ENCODE results near the gene SCMH1. TPM values are rescaled to one million over a fixed set of nuclear protein-coding genes. Genes with fewer than 3 reads are reported as not detected.

The SCMH1 gene
- total RNA-seq, 4 donors from 2014 or later = 30.6 to 72.9 (median 36.3) TPM

- Histone ChIP-seq H3K27ac (peak within 1 kb of the TSS; percentile 73 to 96 (median 93)), H3K4me1 (peaks cover 0 to 50% (median 15%) of the 10 kb centered on the region in 4 donors), H3K36me3 (peaks cover 0 to 5% (median 0%) of the 10 kb centered on the region in 3 donors), H3K27me3 (no peaks in the 10 kb centered on the region), H3K9me3 (no peaks in the 10 kb centered on the region), H3K4me3 (peak within 1 kb of the TSS; percentile 42 to 90 (median 82))
- WGBS, 2 donors = 0 to 3% methylated on average over 35 to 92 of the region's 96 CpGs
- peak; percentile 92 to 93 for DNase-seq (ENCODE audit: low spot score in 2 of 2)
- peak in 1 of 2 donors; percentile 84 for TF ChIP-seq EP300 (IDR thresholded peaks at IDR 0.05)
- peak; percentile 59 to 68 for TF ChIP-seq POLR2A (IDR thresholded peaks at IDR 0.05)
- no peak for TF ChIP-seq CTCF (IDR thresholded peaks at IDR 0.05)
Measured at GRCh38 chr1:40979241-40980067, 262.7 kb downstream of the SCMH1 start, which contains the start of gene CTPS1. TSS of gene CTPS1 (plus strand) at chr1:40979696. CDS start at chr1:40983291, 3,595 bp downstream.

DNA sequence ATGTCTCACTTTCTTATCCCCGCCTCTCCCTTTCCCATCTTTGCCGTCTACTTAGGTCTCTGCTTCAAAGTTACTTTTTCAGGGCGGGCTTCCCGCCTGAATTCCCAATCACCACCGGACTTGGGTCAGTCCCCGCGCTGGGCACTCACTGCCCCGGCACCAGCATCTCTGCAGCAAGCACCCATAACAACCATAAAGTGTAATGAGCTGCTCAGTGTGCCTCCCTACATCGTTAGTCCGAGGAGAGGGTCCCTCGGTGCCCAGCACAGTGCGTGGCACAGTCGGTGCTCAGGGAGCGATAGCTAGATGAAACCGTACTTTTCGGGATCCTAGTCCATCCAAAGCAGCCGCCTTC, 263.2 kb downstream of the SCMH1 start:
- no peak for DNase-seq (ENCODE audit: low spot score in 2 of 2)
- Histone ChIP-seq H3K4me1 (peaks cover 0 to 44% (median 15%) of the 10 kb centered on the region in 4 donors), H3K36me3 (no peaks in the 10 kb centered on the region), H3K27ac (peak overlapping the region; percentile 73 to 96 (median 93)), H3K4me3 (peak overlapping the region; percentile 42 to 90 (median 82)), H3K27me3 (no peaks in the 10 kb centered on the region), H3K9me3 (no peaks in the 10 kb centered on the region)
- 40 to 43% methylated on average over 15 to 17 of the region's 17 CpGs for WGBS, 2 donors
- no peak for TF ChIP-seq EP300 (IDR thresholded peaks at IDR 0.05)
- no peak for TF ChIP-seq POLR2A (IDR thresholded peaks at IDR 0.05)
- no peak for TF ChIP-seq CTCF (IDR thresholded peaks at IDR 0.05)

DNA sequence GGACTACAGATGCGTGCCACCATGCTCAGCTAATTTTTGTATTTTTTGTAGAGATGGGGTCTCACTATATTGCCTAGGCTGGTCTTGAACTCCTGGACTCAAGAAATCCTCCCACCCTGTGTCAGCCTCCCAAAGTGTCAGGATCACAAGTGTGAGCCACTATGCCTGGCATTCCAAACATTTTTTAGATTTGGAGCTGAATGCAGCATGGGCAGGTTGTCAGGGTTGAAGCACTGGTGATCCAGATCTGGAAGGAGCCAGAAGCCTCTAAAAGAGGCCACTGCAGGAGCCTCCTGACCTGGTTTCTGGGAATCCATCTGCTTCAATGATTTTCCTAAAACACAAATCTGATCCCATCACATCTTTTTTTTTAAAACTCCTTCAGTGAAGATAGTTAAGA, 264.4 kb downstream of the SCMH1 start:
- H3K4me3 ChIP-seq = no peak overlapping the region
- WGBS, 2 donors = 93 to 100% methylated on average over 1 of the region's 1 CpG
- TF ChIP-seq CTCF (IDR thresholded peaks at IDR 0.05) (no peak), POLR2A (IDR thresholded peaks at IDR 0.05) (no peak)
- no peaks in the 10 kb centered on the region for H3K36me3 ChIP-seq
- H3K27ac ChIP-seq = no peak overlapping the region
- H3K27me3 ChIP-seq = no peaks in the 10 kb centered on the region
- H3K4me1 ChIP-seq = peaks cover 0 to 33% (median 15%) of the 10 kb centered on the region in 4 donors
- DNase-seq (ENCODE audit: low spot score in 2 of 2) = no peak
- no peaks in the 10 kb centered on the region for H3K9me3 ChIP-seq

Other genes starting within 250 kb of the SCMH1 start
- 1 to 10 TPM in 2 of 4 donors, under 1 TPM in 2; 0.20 to 2.4 (median 0.63) TPM for gene SLFNL1, start 220.6 kb downstream of the SCMH1 start, total RNA-seq
- gene FOXO6, start 119.1 kb upstream of the SCMH1 start, total RNA-seq = 1 to 10 TPM in 2 of 4 donors, under 1 TPM in 2; 0.44 to 4.4 (median 1.7) TPM
- 1 to 10 TPM in 1 of 4 donors, under 1 TPM in 1, not detected in 2; 0.78 to 3.1 TPM for gene EDN2, start 242.4 kb upstream of the SCMH1 start, total RNA-seq

Data from tibial nerve (tissue), 4 donors.